GM06990 (cell line): Measurements from ENCODE around the gene NAGA.
"Not testable (repeated sequence)": the region's sequence is repeated elsewhere in the genome, so short reads cannot be mapped to it uniquely, and the experiment has no call there.

ENCODE experiments used
- DNase-seq: peaks from one replicate; pipeline ENCODE4 v3.0.0-alpha.2; 2011; ENCODE audit not compliant: insufficient read length; ENCODE audit errors: extremely low read depth
- H3K27me3 ChIP-seq: replicated peaks from 2 replicates; pipeline ENCODE4 v1.6.0; 2011; ENCODE audit warnings: low read length; ENCODE audit not compliant: control insufficient read depth, insufficient read depth
- H3K36me3 ChIP-seq: 2 replicates; pipeline ENCODE4 v1.5.1; 2011; ENCODE audit warnings: low read length; ENCODE audit not compliant: control insufficient read depth, insufficient read depth
- H3K4me3 ChIP-seq: replicated peaks from 2 replicates; pipeline ENCODE4 v1.5.1; 2011; ENCODE audit warnings: low read depth, mild to moderate bottlenecking, control low read depth, low read length
- CTCF ChIP-seq: IDR thresholded peaks from 2 replicates; pipeline ENCODE4 v1.5.1; 2011; ENCODE audit warnings: low read length, control low read depth, mild to moderate bottlenecking, inconsistent platforms; ENCODE audit not compliant: insufficient read depth, poor library complexity, severe bottlenecking

The NAGA gene

GRCh38 chr22:42108848-42109247 is 38.2 kb upstream of the NAGA start:
- Histone ChIP-seq H3K27me3 (no peaks in the 10 kb centered on the region), H3K36me3 (no peaks in the 10 kb centered on the region; the same call in 1 of the 2 replicates), H3K4me3 (no peak overlapping the region)
- DNase-seq = no peak
- no peak for TF ChIP-seq CTCF

GRCh38 chr22:42104332-42104860 is 33.8 kb upstream of the NAGA start:
- H3K36me3 ChIP-seq, H3K4me3 ChIP-seq, DNase-seq, H3K27me3 ChIP-seq: not testable (repeated sequence)

GRCh38 chr22:42101199-42101598 is 30.6 kb upstream of the NAGA start:
- no peak for DNase-seq
- Histone ChIP-seq H3K36me3 (no peaks in the 10 kb centered on the region; the same call in 1 of the 2 replicates), H3K27me3 (no peaks in the 10 kb centered on the region), H3K4me3 (no peak overlapping the region)
- no peak for TF ChIP-seq CTCF

- Histone ChIP-seq H3K4me3 (peak overlapping the region; percentile 66), H3K27me3 (no peaks in the 10 kb centered on the region), H3K36me3 (peaks cover 1% of the 10 kb centered on the region; the same call in 1 of the 2 replicates)
- TF ChIP-seq CTCF = no peak
- no peak for DNase-seq
Measured at GRCh38 chr22:42091455-42091782, 20.8 kb upstream of the NAGA start.

GRCh38 chr22:42090596-42091454 is 20.2 kb upstream of the NAGA start, which contains the start of gene NDUFA6:
TSS of gene NDUFA6 (minus strand) at chr22:42090772. CDS start at chr22:42090744, 28 bp downstream.
- peaks cover 1% of the 10 kb centered on the region for H3K36me3 ChIP-seq
- peak within 1 kb of the TSS; percentile 99 for H3K4me3 ChIP-seq
- peak; percentile 99 for DNase-seq
- TF ChIP-seq CTCF = peak; percentile 99
- no peaks in the 10 kb centered on the region for H3K27me3 ChIP-seq

GRCh38 chr22:42086051-42086450 is 15.4 kb upstream of the NAGA start:
- no peak overlapping the region for H3K4me3 ChIP-seq
- H3K27me3 ChIP-seq = no peaks in the 10 kb centered on the region
- H3K36me3 ChIP-seq = peaks cover 13% of the 10 kb centered on the region
- DNase-seq = no peak
- TF ChIP-seq CTCF = no peak
